HG03025 (cell line): ENCODE data around the gene MOK.
"Not testable (repeated sequence)": the region's sequence is repeated elsewhere in the genome, so short reads cannot be mapped to it uniquely, and the experiment has no call there.

Experiments
- ATAC-seq: cut with Tn5 transposase; IDR thresholded peaks from one replicate; pipeline ENCODE4 v1.9.1; 2021; ENCODE audit warnings: mild to moderate bottlenecking, moderate library complexity; ENCODE audit not compliant: unreplicated experiment, low FRiP score

Gene MOK

DNA sequence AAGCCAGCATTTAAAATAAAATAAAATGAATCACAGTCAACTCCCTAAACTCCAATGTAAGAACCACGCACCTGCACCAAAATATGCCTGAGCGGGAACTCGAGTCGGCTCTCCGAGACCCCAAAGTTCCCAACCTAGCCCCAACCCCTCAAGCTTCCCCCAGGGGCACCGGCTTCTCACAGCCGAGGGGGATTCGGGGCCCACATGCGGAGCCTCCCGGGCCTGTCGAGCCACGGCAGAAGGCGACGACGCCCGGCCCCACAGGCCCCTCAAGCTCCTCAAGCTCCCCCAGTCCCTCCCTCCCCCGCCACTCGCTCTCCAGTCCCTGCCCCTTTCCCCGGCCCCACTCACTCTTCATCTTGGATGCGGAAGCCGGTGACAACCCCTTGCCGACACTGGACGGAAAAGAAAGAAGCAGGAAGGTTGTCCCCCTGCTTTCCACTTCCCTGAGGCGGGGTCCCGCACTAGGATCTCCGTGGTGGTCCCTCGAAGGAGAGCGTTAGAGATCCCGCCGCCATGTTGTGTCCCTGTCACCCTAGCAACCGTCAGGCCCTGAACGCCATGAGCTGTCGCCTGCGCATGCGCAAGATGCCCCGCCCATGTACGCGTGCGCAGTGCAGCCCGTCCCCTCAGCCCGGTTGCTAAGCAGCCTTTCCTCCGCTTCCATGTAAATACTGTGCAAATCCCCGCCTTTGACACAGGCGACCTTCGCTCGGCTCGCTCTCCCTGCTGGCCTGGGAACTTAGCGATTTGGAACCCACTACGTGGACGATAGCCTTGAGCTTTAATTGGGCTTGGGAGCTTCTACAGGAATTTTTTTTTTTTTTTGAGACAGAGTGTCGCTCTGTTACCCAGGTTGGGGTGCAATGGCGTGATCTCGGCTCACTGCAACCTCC lies at the start of gene MOK:
Gene MOK (minus strand): TSS at position 554 of the 896 bp plus-strand sequence. CDS start 196 bp downstream, at position 358.
- peak; percentile 91 for ATAC-seq

DNA sequence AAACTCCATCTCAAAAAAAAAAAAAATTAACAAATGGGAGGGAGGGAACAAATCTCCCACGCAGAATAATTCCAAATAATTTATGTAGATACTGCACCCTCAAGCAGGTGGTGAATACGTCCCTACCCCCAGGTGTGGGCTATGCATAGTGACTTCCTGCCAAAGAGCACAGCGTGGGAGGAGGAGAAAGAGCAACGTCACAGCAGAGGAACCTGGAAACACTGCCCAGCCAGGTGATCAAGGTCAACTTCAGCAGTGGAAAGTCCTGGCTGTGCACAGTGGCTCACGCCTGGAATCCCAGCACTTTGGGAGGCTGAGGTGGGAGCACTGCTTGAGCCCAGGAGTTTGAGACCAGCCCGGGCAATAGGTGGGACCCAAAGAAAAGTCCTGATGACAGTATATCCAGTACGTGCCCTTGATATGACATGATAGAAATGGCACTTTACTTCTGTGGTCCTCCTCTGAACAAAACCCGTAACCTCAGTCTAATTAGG lies 48.2 kb upstream of the MOK start:
- ATAC-seq: no peak

DNA sequence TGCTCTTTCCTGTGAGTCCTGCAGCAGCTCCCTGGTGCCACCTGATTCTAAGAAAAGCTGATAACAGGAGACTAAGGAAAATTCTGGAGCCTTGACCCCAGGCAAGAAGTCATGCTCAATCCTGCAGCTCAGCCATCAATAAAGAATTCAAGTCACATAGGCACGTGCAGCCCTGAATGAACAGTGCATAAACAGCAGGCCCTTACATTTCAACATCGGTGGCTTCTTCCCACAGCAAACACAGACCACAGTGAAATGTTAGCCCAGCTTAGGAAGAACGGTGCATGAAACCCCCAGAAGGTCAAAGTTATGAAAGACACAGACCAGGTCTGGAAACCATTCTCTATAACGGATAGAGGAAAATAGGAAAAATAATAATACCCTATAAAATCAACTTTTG lies 47.2 kb upstream of the MOK start:
- no peak for ATAC-seq

GRCh38 chr14:102351593-102351992 lies 46.6 kb upstream of the MOK start:
- ATAC-seq: not testable (repeated sequence)

DNA sequence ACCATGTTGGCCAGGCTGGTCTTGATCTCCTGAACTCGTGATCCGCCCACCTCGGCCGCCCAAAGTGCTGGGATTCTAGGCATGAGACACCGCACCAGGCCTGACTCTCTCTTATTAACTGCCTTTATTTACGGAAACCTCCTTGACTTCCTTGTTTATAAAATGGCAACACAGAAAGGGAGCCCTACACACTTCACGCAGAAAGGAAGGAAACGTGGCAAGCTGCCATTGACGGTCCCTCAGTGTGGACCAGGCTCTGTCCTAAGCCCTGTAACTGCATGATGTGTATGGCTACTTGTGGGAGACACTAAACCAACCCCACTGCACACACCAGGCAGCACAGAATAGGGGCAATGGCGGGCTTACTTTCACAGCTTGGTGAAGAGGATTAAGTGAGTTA lies 46.1 kb upstream of the MOK start:
- ATAC-seq: no peak

DNA sequence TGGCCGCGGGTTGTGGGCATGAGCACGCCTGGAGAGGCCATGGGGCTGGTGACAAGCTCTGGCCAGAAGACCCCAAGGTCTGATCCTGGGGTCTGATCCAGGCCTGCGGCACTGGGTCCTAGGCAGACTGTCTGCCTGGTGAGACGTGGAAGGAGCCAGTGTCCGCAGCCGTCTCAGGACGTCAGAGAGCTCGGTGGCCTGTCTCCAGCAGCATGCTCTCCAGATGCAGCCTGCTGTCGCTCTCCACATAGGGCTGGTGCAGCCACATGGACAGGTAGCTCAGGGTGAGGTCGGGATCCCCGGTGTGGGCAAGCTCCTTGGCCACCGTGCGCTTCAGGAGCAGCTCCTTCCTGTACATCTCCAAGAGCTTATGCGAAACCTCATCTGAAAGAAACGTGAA lies 43.4 kb upstream of the MOK start:
- ATAC-seq: no peak

GRCh38 chr14:102346645-102347044 lies 41.7 kb upstream of the MOK start:
- no peak for ATAC-seq

GRCh38 chr14:102345232-102345631 lies 40.3 kb upstream of the MOK start:
- ATAC-seq: no peak

- no peak for ATAC-seq
Observed at GRCh38 chr14:102344485-102344884, 39.5 kb upstream of the MOK start.

DNA sequence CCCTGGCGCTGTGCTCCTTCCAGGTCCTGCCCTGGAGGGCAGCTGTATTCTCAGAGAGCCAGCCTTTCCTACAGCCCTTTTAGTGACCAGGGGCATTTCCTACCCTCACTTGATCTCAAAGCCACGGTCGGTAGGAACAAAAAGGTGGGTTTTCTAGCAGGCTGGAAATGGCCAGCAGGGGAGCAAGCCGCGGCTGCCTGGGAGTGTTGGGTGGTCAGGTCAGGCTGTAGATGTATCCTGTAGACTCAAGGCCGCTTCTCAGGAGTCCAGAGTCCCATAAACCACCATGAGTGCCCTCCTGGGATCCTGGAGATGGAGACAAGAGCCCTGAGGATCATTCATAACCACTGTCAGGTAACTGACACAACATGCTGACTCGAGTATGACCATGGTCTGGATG lies 39.1 kb upstream of the MOK start:
- no peak for ATAC-seq

- no peak for ATAC-seq
Observed at GRCh38 chr14:102342238-102342637, 37.3 kb upstream of the MOK start.

GRCh38 chr14:102341566-102341965 lies 36.6 kb upstream of the MOK start:
- no peak for ATAC-seq

DNA sequence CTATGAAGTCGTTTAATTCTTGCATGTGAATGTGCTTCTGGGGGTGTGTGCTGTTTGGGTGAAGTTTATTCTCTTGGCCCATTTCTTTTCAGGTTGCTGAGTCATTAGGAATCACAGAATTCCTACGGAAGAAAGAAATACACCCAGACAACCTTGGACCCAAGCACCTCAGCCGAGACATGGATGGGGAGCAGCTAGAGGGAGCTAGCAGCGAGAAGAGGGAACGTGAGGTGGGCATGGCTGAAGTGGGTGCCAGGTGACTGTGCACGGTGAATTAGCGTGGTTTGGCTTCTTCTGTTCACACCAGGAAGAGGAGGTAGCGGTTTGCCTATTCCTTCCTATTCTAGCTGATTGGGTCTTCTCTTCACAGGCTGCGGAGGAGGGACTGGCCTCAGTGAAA lies 33.8 kb upstream of the MOK start:
- ATAC-seq: no peak

GRCh38 chr14:102335163-102335562 lies 30.2 kb upstream of the MOK start:
- ATAC-seq: no peak

DNA sequence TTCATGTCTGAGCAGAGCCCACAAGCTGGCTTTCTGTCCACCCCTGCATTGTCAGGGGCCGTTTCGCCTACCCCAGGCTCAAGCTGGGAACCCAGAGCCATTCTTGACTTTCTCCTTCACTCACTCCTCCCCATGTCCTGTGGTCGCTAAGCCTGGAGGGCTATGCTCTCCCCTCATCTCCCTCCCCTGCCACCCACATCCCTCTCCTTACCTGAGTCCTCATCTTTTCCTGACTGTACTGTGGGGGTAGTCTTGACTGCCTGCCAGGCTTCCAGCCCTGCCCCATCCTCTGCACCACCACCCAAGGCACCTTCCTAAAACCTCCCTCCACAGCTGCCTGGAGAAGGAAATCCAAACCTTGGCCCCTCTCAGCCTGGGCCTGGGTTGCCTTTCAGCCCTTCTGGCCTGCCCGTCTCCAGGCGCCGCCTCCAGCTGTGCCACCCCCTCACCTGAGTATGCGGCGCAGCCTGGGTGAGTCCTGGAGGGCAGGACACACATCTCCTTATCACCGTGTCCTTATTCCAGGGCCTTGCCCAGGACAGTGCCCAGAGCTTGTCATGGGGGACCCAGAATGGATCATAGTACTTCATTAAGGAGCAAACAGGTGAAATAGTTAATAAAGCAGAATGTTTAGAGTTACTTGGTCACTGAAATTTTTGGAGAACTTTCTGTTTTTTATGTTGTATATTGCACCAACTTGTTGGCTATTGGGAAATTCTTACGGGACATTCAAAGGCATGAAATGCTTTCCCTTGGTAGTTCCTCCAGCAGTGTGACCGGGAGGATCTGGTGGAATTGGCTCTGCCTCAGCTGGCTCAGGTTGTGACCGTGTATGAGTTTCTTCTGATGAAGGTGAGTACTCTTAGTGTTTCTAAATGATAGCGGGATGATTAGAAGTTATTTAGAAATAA lies 29.1 kb upstream of the MOK start:
- no peak for ATAC-seq

- no peak for ATAC-seq
Observed at GRCh38 chr14:102333390-102333789, 28.4 kb upstream of the MOK start.

DNA sequence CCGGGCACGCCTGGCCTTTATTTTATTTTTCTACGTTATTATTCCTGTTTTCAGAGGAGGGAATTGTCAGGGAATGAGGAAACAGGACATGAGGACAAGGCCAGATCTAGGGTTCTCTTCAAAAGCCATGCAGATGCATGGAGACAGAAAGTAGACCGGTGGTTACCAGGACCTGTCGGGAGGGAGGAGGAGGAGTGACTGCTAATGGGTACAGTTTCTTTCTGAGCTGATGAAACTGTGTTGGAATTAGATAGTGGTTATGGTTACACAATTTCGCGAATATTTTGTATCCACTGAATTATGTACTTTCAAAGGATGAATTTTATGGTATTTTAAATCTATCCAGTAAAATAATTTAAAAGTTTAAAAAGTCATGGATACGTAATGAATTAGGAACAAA lies 25.8 kb upstream of the MOK start:
- ATAC-seq: no peak

DNA sequence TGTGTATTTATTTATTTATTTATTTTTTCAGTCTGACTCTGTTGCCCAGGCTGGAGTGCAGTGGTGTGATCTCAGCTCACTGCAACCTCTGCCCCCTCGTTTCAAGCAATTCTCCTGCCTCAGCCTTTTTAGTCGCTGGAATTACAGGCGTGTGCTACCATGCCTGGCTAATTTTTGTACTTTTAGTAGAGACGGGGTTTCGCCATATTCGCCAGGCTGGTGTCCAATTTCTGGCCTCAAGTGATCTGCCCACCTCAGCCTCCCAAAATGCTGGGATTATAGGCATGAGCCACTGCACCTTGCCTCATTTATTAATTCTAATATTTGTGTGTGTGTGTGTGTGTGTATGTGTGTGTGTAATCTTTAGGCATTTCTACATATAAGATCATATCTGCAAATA lies 24.4 kb upstream of the MOK start:
- ATAC-seq: not testable (repeated sequence)

GRCh38 chr14:102326583-102326982 lies 21.6 kb upstream of the MOK start:
- no peak for ATAC-seq

DNA sequence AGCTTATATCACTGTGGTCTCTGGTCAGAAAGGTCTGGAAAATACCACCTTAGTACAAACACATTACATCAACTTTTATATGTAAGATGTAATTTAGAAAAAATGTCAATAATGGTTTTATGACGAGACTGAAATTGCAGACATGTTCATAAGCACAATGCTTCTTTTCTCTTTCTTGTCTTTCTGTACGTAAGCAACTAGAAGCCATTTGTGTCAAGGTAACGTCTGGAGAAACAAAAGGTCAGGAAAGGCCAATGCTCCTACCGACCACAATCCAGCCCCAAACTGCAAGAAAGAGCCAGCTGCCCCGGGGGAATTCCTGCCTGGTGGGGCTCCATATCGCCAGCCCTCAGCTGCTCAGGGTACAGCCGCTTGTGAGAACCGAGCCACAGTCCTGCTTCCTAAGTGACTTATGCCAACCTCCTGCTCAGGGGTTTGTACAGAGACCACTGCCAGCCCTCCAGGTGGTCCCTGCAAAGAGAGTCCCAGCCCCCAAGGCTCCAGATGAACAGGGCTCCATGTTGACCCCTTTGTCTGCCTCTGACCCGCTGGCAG lies 20.9 kb upstream of the MOK start:
- no peak for ATAC-seq

DNA sequence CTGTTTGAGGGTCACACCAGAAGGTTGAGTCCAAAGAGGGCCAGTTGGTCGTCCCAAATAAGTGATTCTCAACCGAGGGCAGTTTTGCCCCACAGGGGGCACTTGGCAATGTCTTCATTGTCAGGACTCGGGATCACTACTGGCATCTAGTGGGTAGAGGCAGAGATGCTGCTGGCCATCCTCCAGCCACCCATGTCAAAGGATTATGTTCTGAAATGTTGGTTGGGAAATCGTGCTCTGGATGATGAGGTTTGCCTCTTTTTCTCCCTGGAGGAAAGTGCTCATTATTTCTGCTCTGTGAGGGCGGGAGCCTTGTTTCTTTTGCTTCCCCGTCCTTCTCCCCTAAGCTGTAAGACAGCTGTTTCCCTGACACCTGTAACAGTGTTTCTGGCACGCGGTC lies 18.1 kb upstream of the MOK start:
- ATAC-seq: no peak
